OCI-LY7 (cell line): Measurements from ENCODE around the gene FTO. TPM values are rescaled to one million over a fixed set of nuclear protein-coding genes. Genes with fewer than 3 reads are reported as not detected.

Source experiments
- BruUV-seq: library from RNA; stranded (reverse); fragments of 400-500 nt; replicated peaks from 2 replicates; lab custom pipeline; 2021; lab: Mats Ljungman, UMichigan
- CTCF ChIA-PET: fragments of 300-600 bp; sonication (Branson Sonifier 250); formaldehyde crosslinking; loops from one replicate; lab custom pipeline; 2022; ENCODE audit warnings: antibody characterized with exemption; ENCODE audit not compliant: unreplicated experiment; lab: Charles Lee
- POLR2A ChIA-PET: fragments of 300-600 bp; sonication (Branson Sonifier 250); formaldehyde crosslinking; loops from one replicate; lab custom pipeline; 2022; ENCODE audit warnings: antibody characterized with exemption; lab: Charles Lee
- DNase-seq: peaks from one replicate; pipeline ENCODE4 v3.0.0-alpha.2; 2015; ENCODE audit warnings: low spot score
- H2AFZ ChIP-seq: fragments of 200-600 bp; sonication (generic), shearing (Covaris generic); 2 replicates; pipeline ENCODE4 v1.6.1; 2014; ENCODE audit warnings: mild to moderate bottlenecking, antibody characterized with exemption, low read length, moderate library complexity
- H3K27ac ChIP-seq: fragments of 200-600 bp; sonication (generic); 2 replicates; pipeline ENCODE4 v1.5.1; 2014; ENCODE audit warnings: mixed run types, low read depth, mild to moderate bottlenecking, moderate library complexity, low read length, inconsistent platforms; ENCODE audit not compliant: poor library complexity, severe bottlenecking
- H3K36me3 ChIP-seq: fragments of 200-600 bp; sonication (generic); 2 replicates; pipeline ENCODE4 v1.6.1; 2014; ENCODE audit warnings: mild to moderate bottlenecking, antibody characterized with exemption, low read length, moderate library complexity, mixed read lengths; ENCODE audit not compliant: insufficient read depth
- H3K4me1 ChIP-seq: fragments of 200-600 bp; sonication (generic); 2 replicates; pipeline ENCODE4 v1.5.1; 2014; ENCODE audit warnings: mild to moderate bottlenecking, low read length; ENCODE audit not compliant: insufficient read depth, poor library complexity, severe bottlenecking
- H3K4me2 ChIP-seq: fragments of 200-600 bp; sonication (generic); 2 replicates; pipeline ENCODE4 v1.6.1; 2014; ENCODE audit warnings: mild to moderate bottlenecking, low read length
- H3K4me3 ChIP-seq: fragments of 200-600 bp; sonication (generic); 2 replicates; pipeline ENCODE4 v1.5.1; 2014; ENCODE audit warnings: mild to moderate bottlenecking, low read depth, low read length; ENCODE audit not compliant: poor library complexity, severe bottlenecking
- H3K79me2 ChIP-seq: fragments of 200-600 bp; sonication (generic); 2 replicates; pipeline ENCODE4 v1.6.1; 2016; ENCODE audit warnings: low read depth, mild to moderate bottlenecking, low read length, moderate library complexity, mixed read lengths; ENCODE audit not compliant: insufficient read depth
- H3K9me2 ChIP-seq: fragments of 200-600 bp; sonication (generic); 2 replicates; pipeline ENCODE4 v1.6.1; 2016; ENCODE audit warnings: mild to moderate bottlenecking, low read length, mixed read lengths; ENCODE audit not compliant: insufficient read depth
- H3K9me3 ChIP-seq: fragments of 200-600 bp; sonication (generic); 2 replicates; pipeline ENCODE4 v1.6.1; 2014; ENCODE audit warnings: mild to moderate bottlenecking, mixed run types, low read length, mixed read lengths
- H4K20me1 ChIP-seq: fragments of 200-600 bp; sonication (generic); 2 replicates; pipeline ENCODE4 v1.6.1; 2014; ENCODE audit warnings: mild to moderate bottlenecking, antibody characterized with exemption, low read length, moderate library complexity, mixed read lengths; ENCODE audit not compliant: insufficient read depth
- CTCF ChIP-seq: fragments of 200-600 bp; sonication (generic); conservative IDR thresholded peaks from 2 replicates; pipeline ENCODE4 v1.5.1; 2014; ENCODE audit warnings: mild to moderate bottlenecking, antibody characterized with exemption, low read length, moderate library complexity, mixed read lengths
- EZH2phosphoT487 ChIP-seq: fragments of 200-600 bp; sonication (generic); IDR thresholded peaks from 2 replicates; pipeline ENCODE4 v1.6.1; 2018; ENCODE audit warnings: low read depth, borderline replicate concordance, mild to moderate bottlenecking, mixed run types, antibody characterized with exemption, low read length, moderate library complexity, mixed read lengths
- intact Hi-C: fragments of 100-400 bp; cut with micrococcal nuclease; formaldehyde crosslinking; loops from one replicate; pipeline ENCODE4 v1.10.0; 2022; ENCODE audit not compliant: unreplicated experiment
- total RNA-seq, 2 experiments: library from RNA; depleted of rRNA in 1 of 2; stranded (reverse); fragments of >200 nt in 1 of 2; shearing (Covaris generic) in 1 of 2; gene quantifications; 2 replicates each; pipeline ENCODE4 v1.2.3, GENCODE V29; 2014 to 2022

Gene FTO
- total RNA-seq, 2 experiments from 2014 or later: 57.1 to 68.0 TPM

- no peak for DNase-seq
- no TSS peak for BruUV-seq
- Histone ChIP-seq H3K4me3 (no peak overlapping the region), H3K79me2 (no peaks in the 10 kb centered on the region), H4K20me1 (no peaks in the 10 kb centered on the region), H2AFZ (no peak overlapping the region), H3K36me3 (no peaks in the 10 kb centered on the region), H3K9me2 (no peaks in the 10 kb centered on the region), H3K9me3 (no peaks in the 10 kb centered on the region), H3K4me2 (no peak overlapping the region), H3K4me1 (no peaks in the 10 kb centered on the region), H3K27ac (no peak overlapping the region)
- no peak for TF ChIP-seq EZH2phosphoT487
- no peak for TF ChIP-seq CTCF
- POLR2A ChIA-PET: no interaction called here
- intact Hi-C loops: no loop called here
- CTCF ChIA-PET: no interaction called here
Measured at GRCh38 chr16:54158986-54159385, 455.0 kb downstream of the FTO start.

GRCh38 chr16:54159490-54160080 lies 455.6 kb downstream of the FTO start:
- DNase-seq: no peak
- H3K9me3 ChIP-seq: no peaks in the 10 kb centered on the region
- TF ChIP-seq CTCF (no peak), EZH2phosphoT487 (no peak)
- H3K4me1 ChIP-seq: no peaks in the 10 kb centered on the region
- CTCF ChIA-PET: no interaction called here
- no peak overlapping the region for H3K4me2 ChIP-seq
- no peak overlapping the region for H3K4me3 ChIP-seq
- intact Hi-C loops: no loop called here
- H3K36me3 ChIP-seq: no peaks in the 10 kb centered on the region
- H3K27ac ChIP-seq: no peak overlapping the region
- no TSS peak for BruUV-seq
- no peaks in the 10 kb centered on the region for H4K20me1 ChIP-seq
- no peak overlapping the region for H2AFZ ChIP-seq
- POLR2A ChIA-PET: no interaction called here
- H3K79me2 ChIP-seq: no peaks in the 10 kb centered on the region
- H3K9me2 ChIP-seq: no peaks in the 10 kb centered on the region

DNA sequence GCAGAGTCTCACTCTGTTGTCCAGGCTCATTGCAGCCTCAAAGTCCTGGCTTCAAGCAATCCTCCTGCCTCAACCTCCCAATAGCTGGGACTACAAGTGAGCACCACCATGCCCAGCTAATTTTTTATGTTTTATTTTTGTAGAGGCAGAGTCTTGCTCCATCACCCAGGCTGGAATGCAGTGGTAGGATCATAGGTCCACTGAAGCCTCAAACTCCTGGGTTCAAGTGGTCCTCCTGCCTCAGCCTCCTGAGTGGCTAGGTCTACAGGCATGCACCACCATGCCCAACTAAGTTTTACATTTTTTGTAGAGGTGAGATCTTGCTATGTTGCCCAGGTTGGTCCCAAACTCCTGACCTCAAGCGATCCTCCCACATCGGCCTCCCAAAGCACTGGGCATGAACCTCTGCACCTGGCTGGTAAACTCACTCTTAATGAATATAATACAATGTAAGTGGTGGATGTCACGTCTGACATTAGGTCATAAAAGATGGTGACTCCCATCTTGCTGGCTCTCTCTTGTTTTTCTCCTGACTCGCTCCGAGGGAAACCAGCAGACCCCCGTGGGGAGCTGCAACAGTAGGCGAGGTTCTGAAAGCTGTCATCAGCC lies 456.4 kb downstream of the FTO start:
- no peak overlapping the region for H3K27ac ChIP-seq
- intact Hi-C loops: no loop called here
- H4K20me1 ChIP-seq: no peaks in the 10 kb centered on the region
- H3K4me3 ChIP-seq: no peak overlapping the region
- POLR2A ChIA-PET: no interaction called here
- H3K4me2 ChIP-seq: no peak overlapping the region
- H3K79me2 ChIP-seq: no peaks in the 10 kb centered on the region
- H2AFZ ChIP-seq: no peak overlapping the region
- TF ChIP-seq EZH2phosphoT487 (no peak), CTCF (no peak)
- CTCF ChIA-PET: no interaction called here
- BruUV-seq: no TSS peak
- no peaks in the 10 kb centered on the region for H3K36me3 ChIP-seq
- no peaks in the 10 kb centered on the region for H3K4me1 ChIP-seq
- no peaks in the 10 kb centered on the region for H3K9me3 ChIP-seq
- DNase-seq: no peak
- H3K9me2 ChIP-seq: no peaks in the 10 kb centered on the region
